Measurements from ENCODE around the gene EIF3L. TPM values are rescaled to one million over a fixed set of nuclear protein-coding genes. Genes with fewer than 3 reads are reported as not detected.

EIF3L gene
- total RNA-seq, 1 experiment from 2014 or later: 505 TPM

- intact Hi-C loops (cut with micrococcal nuclease): loop anchor here (1.0 kb wide), 1 partner anchor 113 kb away; no protein-coding TSS in a partner anchor
- POLR2A ChIA-PET: interaction anchor here (0.7 to 4.7 kb wide), 6 partner anchors 9 to 43 kb away, joined by 3 to 34 read pairs (median 4); partner anchors contain the start of gene MICALL1
- peak; percentile 41 for DNase-seq (ENCODE audit: unreplicated experiment)
- peaks cover 93% of the 10 kb centered on the region for H3K36me3 Mint-ChIP-seq (ENCODE audit: insufficient read depth, unreplicated experiment)
- peaks cover 22% of the 10 kb centered on the region for H3K4me1 Mint-ChIP-seq (ENCODE audit: insufficient read depth, unreplicated experiment)
- TF ChIP-seq, protein P1, sequence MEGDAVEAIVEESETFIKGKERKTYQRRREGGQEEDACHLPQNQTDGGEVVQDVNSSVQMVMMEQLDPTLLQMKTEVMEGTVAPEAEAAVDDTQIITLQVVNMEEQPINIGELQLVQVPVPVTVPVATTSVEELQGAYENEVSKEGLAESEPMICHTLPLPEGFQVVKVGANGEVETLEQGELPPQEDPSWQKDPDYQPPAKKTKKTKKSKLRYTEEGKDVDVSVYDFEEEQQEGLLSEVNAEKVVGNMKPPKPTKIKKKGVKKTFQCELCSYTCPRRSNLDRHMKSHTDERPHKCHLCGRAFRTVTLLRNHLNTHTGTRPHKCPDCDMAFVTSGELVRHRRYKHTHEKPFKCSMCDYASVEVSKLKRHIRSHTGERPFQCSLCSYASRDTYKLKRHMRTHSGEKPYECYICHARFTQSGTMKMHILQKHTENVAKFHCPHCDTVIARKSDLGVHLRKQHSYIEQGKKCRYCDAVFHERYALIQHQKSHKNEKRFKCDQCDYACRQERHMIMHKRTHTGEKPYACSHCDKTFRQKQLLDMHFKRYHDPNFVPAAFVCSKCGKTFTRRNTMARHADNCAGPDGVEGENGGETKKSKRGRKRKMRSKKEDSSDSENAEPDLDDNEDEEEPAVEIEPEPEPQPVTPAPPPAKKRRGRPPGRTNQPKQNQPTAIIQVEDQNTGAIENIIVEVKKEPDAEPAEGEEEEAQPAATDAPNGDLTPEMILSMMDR (IDR thresholded peaks at IDR 0.05; ENCODE audit: unreplicated experiment): peak; percentile 32
- CTCF ChIA-PET: interaction anchor here (0.6 to 4.6 kb wide), 9 partner anchors 16 to 67 kb away, joined by 3 to 22 read pairs (median 4); partner anchors contain the start of genes C22orf23, MICALL1 and POLR2F
- BruUV-seq (replicated peaks): no TSS peak
- no peaks in the 10 kb centered on the region for H3K27me3 Mint-ChIP-seq (ENCODE audit: insufficient read depth, unreplicated experiment)
- no peak overlapping the region for H3K27ac Mint-ChIP-seq (ENCODE audit: low read depth, unreplicated experiment)
- H3K4me3 Mint-ChIP-seq (ENCODE audit: unreplicated experiment): no peak overlapping the region
- H3K9me3 Mint-ChIP-seq (ENCODE audit: unreplicated experiment): no peaks in the 10 kb centered on the region
Measured at GRCh38 chr22:37930270-37930951, 81.2 kb downstream of the EIF3L start.

- no peak for DNase-seq (ENCODE audit: unreplicated experiment)
- peaks cover 22% of the 10 kb centered on the region for H3K4me1 Mint-ChIP-seq (ENCODE audit: insufficient read depth, unreplicated experiment)
- H3K4me3 Mint-ChIP-seq (ENCODE audit: unreplicated experiment): no peak overlapping the region
- POLR2A ChIA-PET: interaction anchor here (1.1 to 4.7 kb wide), 5 partner anchors 13 to 44 kb away, joined by 3 to 34 read pairs (median 4); partner anchors contain the start of gene MICALL1
- no peak overlapping the region for H3K27ac Mint-ChIP-seq (ENCODE audit: low read depth, unreplicated experiment)
- H3K27me3 Mint-ChIP-seq (ENCODE audit: insufficient read depth, unreplicated experiment): no peaks in the 10 kb centered on the region
- H3K9me3 Mint-ChIP-seq (ENCODE audit: unreplicated experiment): no peaks in the 10 kb centered on the region
- TF ChIP-seq, protein P1 (IDR thresholded peaks at IDR 0.05; ENCODE audit: unreplicated experiment): no peak
- peaks cover 93% of the 10 kb centered on the region for H3K36me3 Mint-ChIP-seq (ENCODE audit: insufficient read depth, unreplicated experiment)
- BruUV-seq (replicated peaks): no TSS peak
- intact Hi-C loops (cut with micrococcal nuclease): loop anchor here (1.0 kb wide), 1 partner anchor 114 kb away; no protein-coding TSS in a partner anchor
- CTCF ChIA-PET: interaction anchor here (0.7 to 4.6 kb wide), 10 partner anchors 19 to 181 kb away, joined by 3 to 22 read pairs (median 4); partner anchors contain the start of genes C22orf23, MICALL1 and POLR2F
Measured at GRCh38 chr22:37930952-37931440, 81.8 kb downstream of the EIF3L start.

DNA sequence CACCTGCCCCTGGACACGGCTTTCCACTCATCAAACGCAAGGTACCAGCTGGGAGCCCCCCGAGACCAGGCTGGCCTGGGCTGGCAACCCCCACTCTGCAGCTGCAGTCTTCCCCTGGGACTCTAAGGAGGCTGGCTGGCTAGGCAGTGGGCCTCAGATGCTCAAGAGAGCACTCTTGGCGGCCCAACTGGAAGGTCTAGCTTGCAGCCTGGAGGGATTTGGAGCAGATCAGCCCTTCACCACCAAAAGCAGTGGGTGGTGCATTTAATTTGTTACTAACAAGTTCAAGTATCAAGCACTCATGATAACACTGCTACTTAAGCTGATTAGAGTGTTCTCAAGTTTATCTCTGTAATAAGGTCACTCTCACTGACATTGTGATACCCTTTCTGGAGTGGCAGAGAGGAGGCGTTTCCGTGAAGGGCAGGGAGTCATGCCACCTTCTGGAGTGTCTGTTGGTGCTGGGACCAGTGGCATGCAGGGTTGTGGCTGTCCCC lies 82.7 kb downstream of the EIF3L start:
- Mint-ChIP-seq H3K27me3 (ENCODE audit: insufficient read depth, unreplicated experiment) (no peaks in the 10 kb centered on the region), H3K4me1 (ENCODE audit: insufficient read depth, unreplicated experiment) (peaks cover 22% of the 10 kb centered on the region), H3K27ac (ENCODE audit: low read depth, unreplicated experiment) (no peak overlapping the region), H3K9me3 (ENCODE audit: unreplicated experiment) (no peaks in the 10 kb centered on the region), H3K36me3 (ENCODE audit: insufficient read depth, unreplicated experiment) (peaks cover 94% of the 10 kb centered on the region), H3K4me3 (ENCODE audit: unreplicated experiment) (no peak overlapping the region)
- CTCF ChIA-PET: interaction anchor here (0.9 to 4.6 kb wide), 11 partner anchors 10 to 749 kb away, joined by 3 to 22 read pairs (median 5); partner anchors contain the start of gene MICALL1
- DNase-seq (ENCODE audit: unreplicated experiment): no peak
- POLR2A ChIA-PET: interaction anchor here (1.4 to 4.7 kb wide), 3 partner anchors 23 to 35 kb away, joined by 3 to 34 read pairs (median 23); partner anchors contain the start of gene MICALL1
- TF ChIP-seq, protein P1 (IDR thresholded peaks at IDR 0.05; ENCODE audit: unreplicated experiment): no peak
- BruUV-seq (replicated peaks): no TSS peak
- intact Hi-C loops (cut with micrococcal nuclease): no loop called here

DNA sequence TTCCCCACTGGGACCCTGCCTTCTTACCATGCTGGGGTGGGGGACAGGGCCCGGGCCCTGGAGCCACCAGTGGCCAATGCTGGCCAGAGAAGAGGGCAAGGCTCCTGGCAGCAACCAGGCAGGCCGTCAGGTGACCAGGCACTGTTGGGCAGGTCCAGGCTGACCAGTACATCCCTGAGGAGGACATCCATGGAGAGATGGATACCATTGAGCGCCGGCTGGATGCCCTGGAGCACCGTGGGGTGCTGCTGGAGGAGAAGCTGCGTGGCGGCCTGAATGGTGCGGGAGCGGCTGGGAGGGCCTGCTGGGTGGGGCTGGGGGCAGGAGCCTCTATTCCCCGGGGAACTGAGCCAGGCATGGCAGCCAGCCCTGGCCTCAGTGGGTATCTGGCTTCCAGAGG lies 83.2 kb downstream of the EIF3L start:
- no peak overlapping the region for H3K4me3 Mint-ChIP-seq (ENCODE audit: unreplicated experiment)
- no peaks in the 10 kb centered on the region for H3K27me3 Mint-ChIP-seq (ENCODE audit: insufficient read depth, unreplicated experiment)
- H3K4me1 Mint-ChIP-seq (ENCODE audit: insufficient read depth, unreplicated experiment): peaks cover 22% of the 10 kb centered on the region
- H3K36me3 Mint-ChIP-seq (ENCODE audit: insufficient read depth, unreplicated experiment): peaks cover 96% of the 10 kb centered on the region
- intact Hi-C loops (cut with micrococcal nuclease): no loop called here
- no peaks in the 10 kb centered on the region for H3K9me3 Mint-ChIP-seq (ENCODE audit: unreplicated experiment)
- no peak for DNase-seq (ENCODE audit: unreplicated experiment)
- ChIA-PET CTCF (interaction anchor here (0.7 to 4.6 kb wide), 13 partner anchors 11 to 749 kb away, joined by 3 to 22 read pairs (median 4); partner anchors contain the start of gene MICALL1), POLR2A (interaction anchor here (0.7 to 4.7 kb wide), 5 partner anchors 10 to 45 kb away, joined by 3 to 34 read pairs (median 6); partner anchors contain the start of gene MICALL1)
- TF ChIP-seq, protein P1 (IDR thresholded peaks at IDR 0.05; ENCODE audit: unreplicated experiment): no peak
- H3K27ac Mint-ChIP-seq (ENCODE audit: low read depth, unreplicated experiment): no peak overlapping the region
- BruUV-seq (replicated peaks): no TSS peak

Data from MCF 10A (cell line).